Measurements from ENCODE around the gene CMKLR1. TPM values are rescaled to one million over a fixed set of nuclear protein-coding genes. Genes with fewer than 3 reads are reported as not detected.

Gene CMKLR1
- total RNA-seq, 1 donor from 2014 or later, result 0.57 TPM

GRCh38 chr12:108317308-108318234 lies 21.5 kb downstream of the CMKLR1 start:
- no peak overlapping the region for H3K27ac ChIP-seq (ENCODE audit: low read depth, low read length)

GRCh38 chr12:108316176-108317086 lies 22.7 kb downstream of the CMKLR1 start:
- no peaks in the 10 kb centered on the region for H3K9me3 ChIP-seq (ENCODE audit: insufficient read depth, low read depth, low read length)
- no peak overlapping the region for H3K4me3 ChIP-seq (ENCODE audit: insufficient read depth, low read depth, low read length)
- no peaks in the 10 kb centered on the region for H3K79me2 ChIP-seq (ENCODE audit: insufficient read depth, low read length)
- H4K20me1 ChIP-seq (ENCODE audit: insufficient read depth, low read length), result no peaks in the 10 kb centered on the region
- H3K27me3 ChIP-seq (ENCODE audit: insufficient read depth, low read length), result peaks cover 7% of the 10 kb centered on the region
- TF ChIP-seq CTCF (IDR thresholded peaks at IDR 0.05; ENCODE audit: insufficient read depth, low read depth, low read length) (no peak), EZH2 (IDR thresholded peaks at IDR 0.05; ENCODE audit: insufficient read depth, low read length) (no peak)
- no peak overlapping the region for H3K27ac Mint-ChIP-seq (ENCODE audit: unreplicated experiment)
- H3K27ac ChIP-seq (ENCODE audit: low read depth, low read length), result no peak overlapping the region
- H3K9ac ChIP-seq (ENCODE audit: low read length), result no peak overlapping the region
- no peaks in the 10 kb centered on the region for H3K36me3 ChIP-seq (ENCODE audit: insufficient read depth, low read length)
- H3K27me3 Mint-ChIP-seq (ENCODE audit: low read depth, unreplicated experiment), result peaks cover 30% of the 10 kb centered on the region
- H2AFZ ChIP-seq (ENCODE audit: low read depth, low read length), result no peak overlapping the region
- no peak overlapping the region for H3K4me2 ChIP-seq (ENCODE audit: low read length)
- no peak overlapping the region for H3K4me3 Mint-ChIP-seq (ENCODE audit: unreplicated experiment)
- H3K4me1 Mint-ChIP-seq (ENCODE audit: low read depth, unreplicated experiment), result peaks cover 13% of the 10 kb centered on the region
- DNase-seq (ENCODE audit: low read depth) (no peak), FAIRE-seq (no peak)
- H3K9me3 Mint-ChIP-seq (ENCODE audit: unreplicated experiment), result no peaks in the 10 kb centered on the region
- H3K36me3 Mint-ChIP-seq (ENCODE audit: low read depth, unreplicated experiment), result no peaks in the 10 kb centered on the region
- no peaks in the 10 kb centered on the region for H3K4me1 ChIP-seq (ENCODE audit: insufficient read depth, low read length)

More at GRCh38 chr12:108317308-108318234, 21.5 kb downstream of the CMKLR1 start:
- no peak overlapping the region for H3K4me3 Mint-ChIP-seq (ENCODE audit: unreplicated experiment)
- Histone ChIP-seq H3K9ac (ENCODE audit: low read length) (no peak overlapping the region), H3K79me2 (ENCODE audit: insufficient read depth, low read length) (no peaks in the 10 kb centered on the region), H3K4me3 (ENCODE audit: insufficient read depth, low read depth, low read length) (no peak overlapping the region), H4K20me1 (ENCODE audit: insufficient read depth, low read length) (no peaks in the 10 kb centered on the region), H3K4me1 (ENCODE audit: insufficient read depth, low read length) (no peaks in the 10 kb centered on the region), H3K27me3 (ENCODE audit: insufficient read depth, low read length) (peaks cover 10% of the 10 kb centered on the region), H3K9me3 (ENCODE audit: insufficient read depth, low read depth, low read length) (no peaks in the 10 kb centered on the region), H3K4me2 (ENCODE audit: low read length) (no peak overlapping the region), H2AFZ (ENCODE audit: low read depth, low read length) (no peak overlapping the region), H3K36me3 (ENCODE audit: insufficient read depth, low read length) (no peaks in the 10 kb centered on the region)
- no peak for FAIRE-seq
- peaks cover 41% of the 10 kb centered on the region for H3K27me3 Mint-ChIP-seq (ENCODE audit: low read depth, unreplicated experiment)
- peaks cover 17% of the 10 kb centered on the region for H3K4me1 Mint-ChIP-seq (ENCODE audit: low read depth, unreplicated experiment)
- DNase-seq (ENCODE audit: low read depth), result no peak
- TF ChIP-seq CTCF (IDR thresholded peaks at IDR 0.05; ENCODE audit: insufficient read depth, low read depth, low read length) (no peak), EZH2 (IDR thresholded peaks at IDR 0.05; ENCODE audit: insufficient read depth, low read length) (no peak)
- no peak overlapping the region for H3K27ac Mint-ChIP-seq (ENCODE audit: unreplicated experiment)
- peaks cover 2% of the 10 kb centered on the region for H3K9me3 Mint-ChIP-seq (ENCODE audit: unreplicated experiment)
- H3K36me3 Mint-ChIP-seq (ENCODE audit: low read depth, unreplicated experiment), result no peaks in the 10 kb centered on the region
